ENCODE results near the gene ATN1.
A peak's percentile ranks its signal among the peaks of the same experiment; 100 is the strongest.

- TF ChIP-seq, protein P1, sequence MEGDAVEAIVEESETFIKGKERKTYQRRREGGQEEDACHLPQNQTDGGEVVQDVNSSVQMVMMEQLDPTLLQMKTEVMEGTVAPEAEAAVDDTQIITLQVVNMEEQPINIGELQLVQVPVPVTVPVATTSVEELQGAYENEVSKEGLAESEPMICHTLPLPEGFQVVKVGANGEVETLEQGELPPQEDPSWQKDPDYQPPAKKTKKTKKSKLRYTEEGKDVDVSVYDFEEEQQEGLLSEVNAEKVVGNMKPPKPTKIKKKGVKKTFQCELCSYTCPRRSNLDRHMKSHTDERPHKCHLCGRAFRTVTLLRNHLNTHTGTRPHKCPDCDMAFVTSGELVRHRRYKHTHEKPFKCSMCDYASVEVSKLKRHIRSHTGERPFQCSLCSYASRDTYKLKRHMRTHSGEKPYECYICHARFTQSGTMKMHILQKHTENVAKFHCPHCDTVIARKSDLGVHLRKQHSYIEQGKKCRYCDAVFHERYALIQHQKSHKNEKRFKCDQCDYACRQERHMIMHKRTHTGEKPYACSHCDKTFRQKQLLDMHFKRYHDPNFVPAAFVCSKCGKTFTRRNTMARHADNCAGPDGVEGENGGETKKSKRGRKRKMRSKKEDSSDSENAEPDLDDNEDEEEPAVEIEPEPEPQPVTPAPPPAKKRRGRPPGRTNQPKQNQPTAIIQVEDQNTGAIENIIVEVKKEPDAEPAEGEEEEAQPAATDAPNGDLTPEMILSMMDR (IDR thresholded peaks at IDR 0.05), result no peak
- TF ChIP-seq POLR2A (IDR thresholded peaks at IDR 0.05) (peak; percentile 72), POLR2AphosphoS5 (IDR thresholded peaks at IDR 0.05) (peak; percentile 58 to 85 (median 80)), EP300 (IDR thresholded peaks at IDR 0.05; ENCODE audit: low read depth) (no peak)
Measured at GRCh38 chr12:6927379-6928021, at the start of gene ATN1.

Measured in transverse colon (tissue), 4 donors.